GM18520 (cell line): Measurements from ENCODE around the gene KLHL5.
"Not testable (repeated sequence)": the region's sequence is repeated elsewhere in the genome, so short reads cannot be mapped to it uniquely, and the experiment has no call there.

Source experiments
- ATAC-seq: cut with Tn5 transposase; IDR thresholded peaks from one replicate; pipeline ENCODE4 v1.9.1; 2021; ENCODE audit not compliant: unreplicated experiment

Gene KLHL5, protein sequence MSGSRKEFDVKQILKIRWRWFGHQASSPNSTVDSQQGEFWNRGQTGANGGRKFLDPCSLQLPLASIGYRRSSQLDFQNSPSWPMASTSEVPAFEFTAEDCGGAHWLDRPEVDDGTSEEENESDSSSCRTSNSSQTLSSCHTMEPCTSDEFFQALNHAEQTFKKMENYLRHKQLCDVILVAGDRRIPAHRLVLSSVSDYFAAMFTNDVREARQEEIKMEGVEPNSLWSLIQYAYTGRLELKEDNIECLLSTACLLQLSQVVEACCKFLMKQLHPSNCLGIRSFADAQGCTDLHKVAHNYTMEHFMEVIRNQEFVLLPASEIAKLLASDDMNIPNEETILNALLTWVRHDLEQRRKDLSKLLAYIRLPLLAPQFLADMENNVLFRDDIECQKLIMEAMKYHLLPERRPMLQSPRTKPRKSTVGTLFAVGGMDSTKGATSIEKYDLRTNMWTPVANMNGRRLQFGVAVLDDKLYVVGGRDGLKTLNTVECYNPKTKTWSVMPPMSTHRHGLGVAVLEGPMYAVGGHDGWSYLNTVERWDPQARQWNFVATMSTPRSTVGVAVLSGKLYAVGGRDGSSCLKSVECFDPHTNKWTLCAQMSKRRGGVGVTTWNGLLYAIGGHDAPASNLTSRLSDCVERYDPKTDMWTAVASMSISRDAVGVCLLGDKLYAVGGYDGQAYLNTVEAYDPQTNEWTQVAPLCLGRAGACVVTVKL

DNA sequence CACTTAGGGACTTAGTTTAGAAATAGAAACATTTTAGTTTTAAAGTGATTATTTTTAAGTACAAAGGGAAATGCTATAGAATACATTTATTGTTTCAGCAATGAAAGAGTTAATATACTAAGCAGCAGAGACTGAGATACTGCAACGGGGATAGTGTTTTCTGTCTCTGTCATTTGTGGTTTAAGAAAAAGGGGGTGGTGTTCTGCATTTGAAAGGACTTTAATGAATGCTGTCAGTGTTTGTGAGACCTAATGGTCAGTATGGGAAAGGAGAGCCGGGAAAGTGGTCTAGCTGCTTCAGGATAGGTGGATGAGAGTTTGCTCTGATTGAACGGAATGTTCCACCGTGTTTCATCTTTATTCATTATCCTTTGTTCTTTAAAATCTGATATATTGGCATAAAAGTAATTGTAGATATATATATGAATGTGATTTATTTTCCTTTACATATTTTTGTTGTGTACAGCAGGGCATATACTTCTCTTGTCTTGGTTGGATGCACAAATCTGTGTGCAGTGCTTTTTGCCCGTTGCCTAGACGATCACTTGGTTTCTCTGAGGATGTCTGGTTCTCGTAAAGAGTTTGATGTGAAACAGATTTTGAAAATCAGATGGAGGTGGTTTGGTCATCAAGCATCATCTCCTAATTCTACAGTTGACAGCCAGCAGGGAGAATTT is at the start of gene KLHL5:
TSS of gene KLHL5 (plus strand) at position 139 of the 676 bp plus-strand sequence. CDS start at position 560, 421 bp downstream.
- ATAC-seq, result no peak

DNA sequence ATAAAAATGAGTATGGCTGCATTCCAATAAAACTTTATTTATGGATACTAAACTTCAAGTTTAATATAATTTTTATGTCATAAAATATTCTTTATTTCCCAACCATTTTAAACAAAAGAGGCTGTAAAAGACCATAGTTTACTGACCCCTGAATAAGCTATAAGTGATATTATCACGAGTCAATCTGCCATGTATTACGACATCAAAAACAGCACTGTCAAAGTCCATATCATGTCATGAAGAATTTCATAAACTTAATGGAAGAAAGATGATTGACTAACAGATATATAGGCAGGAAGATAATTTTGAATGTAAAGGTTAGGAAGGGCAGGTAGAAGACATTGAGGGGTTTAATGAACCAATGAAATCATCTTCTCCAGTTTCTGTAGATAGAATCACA is 48.0 kb upstream of the KLHL5 start:
- ATAC-seq, result no peak

DNA sequence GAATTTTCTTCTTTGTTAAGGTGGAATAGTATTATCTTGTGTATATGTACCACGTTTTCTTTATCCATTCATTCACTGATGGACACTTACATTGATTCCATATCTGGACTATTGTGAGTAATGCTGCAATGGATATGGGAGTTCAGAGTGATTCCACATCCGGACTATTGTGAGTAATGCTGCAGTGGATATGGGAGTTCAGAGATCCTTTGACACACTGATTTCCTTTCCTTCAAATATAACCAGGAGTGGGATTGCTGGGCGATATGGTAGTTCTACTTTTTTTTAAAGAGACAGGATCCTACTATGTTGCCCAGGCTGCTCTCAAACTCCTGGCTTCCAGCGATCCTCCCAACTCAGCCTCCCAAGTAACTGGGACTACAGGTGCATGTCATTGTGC is 41.9 kb upstream of the KLHL5 start:
- no peak for ATAC-seq

GRCh38 chr4:39021631-39022030 is 40.4 kb upstream of the KLHL5 start:
- no peak for ATAC-seq

DNA sequence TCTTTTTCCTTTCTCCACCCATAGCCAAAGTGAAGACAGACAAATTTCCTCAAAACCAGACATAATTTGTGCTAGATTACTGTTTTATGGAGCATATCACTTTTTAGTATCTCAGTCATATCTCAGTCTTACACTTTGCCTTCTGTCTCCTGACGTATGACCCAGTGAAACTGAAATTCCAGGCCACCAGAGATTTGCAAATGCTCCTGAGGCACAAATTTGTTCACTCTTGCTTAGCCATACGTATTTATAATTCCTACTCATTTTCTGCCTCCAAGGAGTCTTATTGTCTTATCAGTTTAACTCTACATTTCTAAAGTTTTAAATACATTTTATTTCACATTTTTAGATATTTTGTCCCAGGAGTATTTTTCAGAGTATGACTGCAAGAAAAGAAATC is 39.8 kb upstream of the KLHL5 start:
- no peak for ATAC-seq

GRCh38 chr4:39023059-39023458 is 39.0 kb upstream of the KLHL5 start:
- ATAC-seq, result no peak

DNA sequence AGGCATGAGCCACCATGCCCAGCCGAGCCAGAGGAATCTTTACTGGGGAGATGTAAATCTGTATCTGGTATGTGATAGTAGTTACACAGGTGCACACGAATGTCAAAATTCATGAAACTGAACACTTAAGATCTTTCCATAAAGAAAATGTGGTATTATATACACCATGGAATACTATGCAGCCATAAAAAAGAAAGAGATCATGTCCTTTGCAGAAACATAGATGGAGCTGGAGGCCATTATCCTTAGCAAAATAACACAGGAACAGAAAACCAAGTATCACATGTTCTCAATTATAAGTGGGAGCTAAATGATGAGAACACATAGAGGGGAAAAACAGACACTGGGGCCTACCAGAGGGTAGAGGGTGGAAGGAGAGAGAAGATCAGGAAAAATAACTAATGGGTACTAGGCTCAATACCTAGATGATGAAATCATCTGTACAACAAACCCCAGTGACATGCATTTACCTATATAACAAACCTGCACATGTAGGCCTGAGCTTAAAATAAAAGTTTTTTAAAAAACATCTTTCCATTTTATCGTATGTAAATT is 37.6 kb upstream of the KLHL5 start:
- ATAC-seq, result no peak

GRCh38 chr4:39025552-39026085 is 36.4 kb upstream of the KLHL5 start:
- ATAC-seq, result no peak

GRCh38 chr4:39026096-39026495 is 35.9 kb upstream of the KLHL5 start:
- no peak for ATAC-seq

GRCh38 chr4:39029752-39030694 is 32.0 kb upstream of the KLHL5 start:
- ATAC-seq, result peak; percentile 29

DNA sequence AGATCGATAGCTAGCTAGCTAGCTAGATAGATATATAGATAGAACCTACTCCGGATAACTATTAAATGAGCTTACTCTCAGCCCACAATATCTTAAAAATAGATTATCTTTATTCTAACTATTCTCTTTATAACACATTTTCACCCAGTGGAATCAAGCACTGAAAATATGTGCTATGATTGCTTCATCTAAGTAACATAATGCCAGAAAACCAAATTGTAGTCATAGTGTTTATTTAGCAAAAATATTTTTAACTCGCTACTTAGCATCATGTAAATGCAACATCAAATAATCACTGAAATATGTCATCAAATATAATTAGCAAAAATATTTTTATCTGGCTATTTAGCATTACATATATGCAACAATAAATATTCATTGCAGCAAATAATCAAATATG is 31.3 kb upstream of the KLHL5 start:
- peak; percentile 1 for ATAC-seq

GRCh38 chr4:39031590-39032020 is 30.4 kb upstream of the KLHL5 start:
- ATAC-seq, result not testable (repeated sequence)

GRCh38 chr4:39032218-39033085 is 29.6 kb upstream of the KLHL5 start, which contains the start of gene TMEM156:
Gene TMEM156 (minus strand): TSS chr4:39032409. CDS start chr4:39032313, 96 bp downstream.
- ATAC-seq, result peak; percentile 52

- ATAC-seq, result no peak
Measured at GRCh38 chr4:39036172-39036571, 25.9 kb upstream of the KLHL5 start.

GRCh38 chr4:39037491-39037825 is 24.6 kb upstream of the KLHL5 start:
- ATAC-seq, result no peak

- ATAC-seq, result no peak
Measured at GRCh38 chr4:39037941-39038340, 24.1 kb upstream of the KLHL5 start.

- ATAC-seq, result no peak
Measured at GRCh38 chr4:39039108-39039507, 22.9 kb upstream of the KLHL5 start.

- no peak for ATAC-seq
Measured at GRCh38 chr4:39042366-39042765, 19.7 kb upstream of the KLHL5 start.
